ENCODE data around the gene IVD.

IVD gene

GRCh38 chr15:40410476-40410875 is 4.9 kb downstream of the IVD start:
- TF ChIP-seq CTCF (IDR thresholded peaks at IDR 0.05) = no peak

DNA sequence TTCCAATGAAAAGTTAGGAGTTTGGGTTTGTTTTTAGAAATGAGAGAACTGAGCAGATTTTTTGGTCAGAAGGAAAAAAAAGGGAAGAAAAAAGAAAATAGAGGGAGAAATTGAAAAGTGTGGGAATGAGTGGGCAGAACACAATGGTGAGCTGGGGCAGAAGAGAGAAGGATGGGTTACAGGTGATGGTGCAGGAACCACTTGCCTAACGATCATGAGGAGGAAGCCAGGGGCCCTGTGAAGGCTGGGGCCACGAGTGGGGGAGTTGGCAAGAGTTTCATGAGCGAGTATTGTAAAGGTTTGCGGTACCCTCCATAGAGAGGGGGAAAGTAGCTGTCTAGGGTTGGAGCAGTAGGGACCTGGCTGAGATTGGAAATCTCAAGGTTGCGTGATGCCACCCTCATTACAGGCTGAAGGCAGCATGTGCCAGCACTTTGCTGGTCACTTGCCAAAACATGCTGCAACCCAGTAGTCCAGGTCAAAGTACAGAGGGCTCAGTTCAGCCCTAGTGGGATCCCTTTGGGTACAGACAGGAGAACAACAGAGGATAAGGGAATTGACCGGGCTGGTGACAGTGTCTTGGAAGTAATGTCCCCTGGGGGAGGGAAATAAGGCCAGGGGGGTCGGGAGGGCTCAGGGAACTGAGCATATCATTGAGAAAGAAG is 6.6 kb downstream of the IVD start:
- TF ChIP-seq CTCF (IDR thresholded peaks at IDR 0.05) = no peak

- no peak for TF ChIP-seq CTCF (IDR thresholded peaks at IDR 0.05)
These were observed 7.4 kb downstream of the IVD start for GRCh38 chr15:40413036-40413435.

DNA sequence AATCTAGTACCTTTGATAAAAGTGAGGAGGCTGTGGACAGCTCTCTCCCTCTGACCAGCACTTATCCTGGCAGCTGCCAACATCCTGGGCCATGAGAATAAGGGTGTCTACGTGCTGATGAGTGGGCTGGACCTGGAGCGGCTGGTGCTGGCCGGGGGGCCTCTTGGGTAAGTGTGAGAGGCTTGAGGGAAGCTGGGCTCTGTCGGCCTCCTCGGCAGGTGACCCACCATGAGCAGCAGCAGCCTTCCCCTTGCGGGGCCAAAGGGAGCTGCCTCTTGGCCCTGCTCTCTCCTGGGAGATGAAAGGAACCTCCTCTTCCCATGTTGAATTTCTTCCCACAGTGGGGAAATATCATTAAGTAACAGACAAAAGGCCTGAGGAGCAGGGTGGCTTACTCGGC is 9.2 kb downstream of the IVD start:
- no peak for TF ChIP-seq CTCF (IDR thresholded peaks at IDR 0.05)

DNA sequence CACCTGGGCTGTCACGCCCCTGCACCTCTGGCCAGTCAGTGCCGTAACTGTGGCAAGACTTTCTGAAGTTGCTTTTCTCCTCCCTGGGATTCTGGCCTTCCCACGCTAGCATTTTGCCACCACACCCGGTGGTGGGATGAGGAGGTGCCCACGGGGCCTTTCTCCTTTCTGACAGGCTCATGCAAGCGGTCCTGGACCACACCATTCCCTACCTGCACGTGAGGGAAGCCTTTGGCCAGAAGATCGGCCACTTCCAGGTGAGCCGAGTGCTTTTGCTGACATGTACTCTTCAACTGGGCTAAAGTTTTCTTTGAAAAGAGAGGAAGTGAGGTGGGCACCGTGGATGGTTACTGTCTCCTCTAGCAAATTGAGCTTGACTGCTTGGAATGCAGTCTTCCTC is 9.6 kb downstream of the IVD start:
- no peak for TF ChIP-seq CTCF (IDR thresholded peaks at IDR 0.05)

GRCh38 chr15:40416056-40416455 is 10.5 kb downstream of the IVD start:
- TF ChIP-seq CTCF (IDR thresholded peaks at IDR 0.05) = no peak

DNA sequence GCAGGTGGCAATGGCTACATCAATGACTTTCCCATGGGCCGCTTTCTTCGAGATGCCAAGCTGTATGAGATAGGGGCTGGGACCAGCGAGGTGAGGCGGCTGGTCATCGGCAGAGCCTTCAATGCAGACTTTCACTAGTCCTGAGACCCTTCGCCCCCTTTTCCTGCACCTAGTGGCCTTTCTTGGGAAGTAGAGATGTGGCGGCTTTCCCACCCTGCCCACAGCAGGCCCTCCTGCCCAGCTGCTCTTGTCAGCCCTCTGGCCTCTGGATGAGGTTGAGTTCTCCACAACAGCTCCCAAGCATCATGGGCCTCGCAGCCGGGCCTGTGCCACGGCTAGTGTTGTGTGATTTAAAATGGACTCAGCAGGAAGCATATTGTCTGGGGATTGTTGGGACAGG is 12.5 kb downstream of the IVD start:
- TF ChIP-seq CTCF (IDR thresholded peaks at IDR 0.05) = no peak
